ENCODE results near the gene FGF8.

DNA sequence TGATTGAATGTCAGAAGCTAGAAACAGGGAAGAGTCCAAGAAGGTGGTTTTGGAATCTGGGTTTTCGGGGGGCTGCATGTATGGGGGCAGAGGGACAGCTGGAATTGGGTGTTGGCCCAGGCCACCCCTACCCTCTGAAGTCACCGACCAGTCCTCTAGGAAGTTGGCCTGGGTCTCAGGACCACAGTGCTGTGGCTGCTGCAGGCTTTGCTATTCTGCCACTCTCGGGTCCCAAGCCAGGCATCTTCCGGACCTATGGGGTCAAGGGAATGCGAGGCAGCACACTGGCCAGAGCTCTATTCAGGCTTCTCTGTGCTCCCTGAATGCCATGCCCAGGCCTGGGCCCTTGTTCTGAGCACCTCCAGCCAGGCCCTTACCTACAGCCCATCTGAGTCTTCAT is 13.2 kb downstream of the FGF8 start:
- TF ChIP-seq, protein P1, sequence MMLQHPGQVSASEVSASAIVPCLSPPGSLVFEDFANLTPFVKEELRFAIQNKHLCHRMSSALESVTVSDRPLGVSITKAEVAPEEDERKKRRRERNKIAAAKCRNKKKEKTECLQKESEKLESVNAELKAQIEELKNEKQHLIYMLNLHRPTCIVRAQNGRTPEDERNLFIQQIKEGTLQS (IDR thresholded peaks at IDR 0.05), result no peak
- TF ChIP-seq, protein P2, sequence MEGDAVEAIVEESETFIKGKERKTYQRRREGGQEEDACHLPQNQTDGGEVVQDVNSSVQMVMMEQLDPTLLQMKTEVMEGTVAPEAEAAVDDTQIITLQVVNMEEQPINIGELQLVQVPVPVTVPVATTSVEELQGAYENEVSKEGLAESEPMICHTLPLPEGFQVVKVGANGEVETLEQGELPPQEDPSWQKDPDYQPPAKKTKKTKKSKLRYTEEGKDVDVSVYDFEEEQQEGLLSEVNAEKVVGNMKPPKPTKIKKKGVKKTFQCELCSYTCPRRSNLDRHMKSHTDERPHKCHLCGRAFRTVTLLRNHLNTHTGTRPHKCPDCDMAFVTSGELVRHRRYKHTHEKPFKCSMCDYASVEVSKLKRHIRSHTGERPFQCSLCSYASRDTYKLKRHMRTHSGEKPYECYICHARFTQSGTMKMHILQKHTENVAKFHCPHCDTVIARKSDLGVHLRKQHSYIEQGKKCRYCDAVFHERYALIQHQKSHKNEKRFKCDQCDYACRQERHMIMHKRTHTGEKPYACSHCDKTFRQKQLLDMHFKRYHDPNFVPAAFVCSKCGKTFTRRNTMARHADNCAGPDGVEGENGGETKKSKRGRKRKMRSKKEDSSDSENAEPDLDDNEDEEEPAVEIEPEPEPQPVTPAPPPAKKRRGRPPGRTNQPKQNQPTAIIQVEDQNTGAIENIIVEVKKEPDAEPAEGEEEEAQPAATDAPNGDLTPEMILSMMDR (IDR thresholded peaks at IDR 0.05; ENCODE audit: low read depth, low read length, missing input control), result no peak
- TF ChIP-seq HNF4A (conservative IDR thresholded peaks at IDR 0.05), result no peak
- TF ChIP-seq, protein P3, sequence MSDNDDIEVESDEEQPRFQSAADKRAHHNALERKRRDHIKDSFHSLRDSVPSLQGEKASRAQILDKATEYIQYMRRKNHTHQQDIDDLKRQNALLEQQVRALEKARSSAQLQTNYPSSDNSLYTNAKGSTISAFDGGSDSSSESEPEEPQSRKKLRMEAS (IDR thresholded peaks at IDR 0.05), result no peak
- TF ChIP-seq FOXA1 (IDR thresholded peaks at IDR 0.05), result no peak
- no peak for TF ChIP-seq RAD21 (IDR thresholded peaks at IDR 0.05)
- no peak for TF ChIP-seq RXRA (IDR thresholded peaks at IDR 0.05)
- no peak for TF ChIP-seq TAF1 (conservative IDR thresholded peaks at IDR 0.05)

All from liver (tissue), 3 donors.